Stomach (tissue), 4 donors: ENCODE measurements around the gene ERG.

ENCODE experiments used
- CTCF ChIP-seq, 7 experiments: fragments of 450-650 bp in 4 of 7; fragments of 200-600 bp in 3 of 7; sonication (generic) in 3 of 7; IDR thresholded peaks; one replicate each; pipeline ENCODE4 v1.5.1; 2016 to 2019; ENCODE audit warnings: antibody characterized with exemption in 7 of 7, control low read depth in 2 of 7, mild to moderate bottlenecking in 1 of 7
- EP300 ChIP-seq: sonication (generic); formaldehyde crosslinking; IDR thresholded peaks from one replicate; pipeline ENCODE4 v1.6.1; 2017; ENCODE audit warnings: antibody characterized with exemption
- POLR2A ChIP-seq, 4 donors: fragments of 450-650 bp; IDR thresholded peaks; one replicate each; pipeline ENCODE4 v1.6.1; 2016; ENCODE audit warnings: antibody characterized with exemption in 4 of 4, control low read depth in 2 of 4, mild to moderate bottlenecking in 1 of 4, moderate library complexity in 1 of 4
- POLR2AphosphoS5 ChIP-seq, 3 donors: sonication (generic); formaldehyde crosslinking; IDR thresholded peaks; one replicate each; pipeline ENCODE4 v1.6.1; 2016; ENCODE audit warnings: antibody characterized with exemption in 3 of 3

GRCh38 chr21:38493549-38494250 is 4.6 kb downstream of the ERG start:
- TF ChIP-seq POLR2AphosphoS5 (IDR thresholded peaks at IDR 0.05), result no peak
- no peak for TF ChIP-seq CTCF (IDR thresholded peaks at IDR 0.05)
- no peak for TF ChIP-seq POLR2A (IDR thresholded peaks at IDR 0.05)
- no peak for TF ChIP-seq EP300
